GM18909 (cell line): ENCODE results near the gene ADAMTS2.
"Not testable (repeated sequence)": the region's sequence is repeated elsewhere in the genome, so short reads cannot be mapped to it uniquely, and the experiment has no call there.

Source experiments
- ATAC-seq: cut with Tn5 transposase; IDR thresholded peaks from one replicate; pipeline ENCODE4 v1.9.1; 2021; ENCODE audit warnings: mild to moderate bottlenecking; ENCODE audit not compliant: unreplicated experiment, poor library complexity

The ADAMTS2 gene

GRCh38 chr5:179328291-179328690 is 17.0 kb downstream of the ADAMTS2 start:
- ATAC-seq, result no peak

- ATAC-seq, result no peak
These were observed 18.1 kb downstream of the ADAMTS2 start for GRCh38 chr5:179327021-179327735.

DNA sequence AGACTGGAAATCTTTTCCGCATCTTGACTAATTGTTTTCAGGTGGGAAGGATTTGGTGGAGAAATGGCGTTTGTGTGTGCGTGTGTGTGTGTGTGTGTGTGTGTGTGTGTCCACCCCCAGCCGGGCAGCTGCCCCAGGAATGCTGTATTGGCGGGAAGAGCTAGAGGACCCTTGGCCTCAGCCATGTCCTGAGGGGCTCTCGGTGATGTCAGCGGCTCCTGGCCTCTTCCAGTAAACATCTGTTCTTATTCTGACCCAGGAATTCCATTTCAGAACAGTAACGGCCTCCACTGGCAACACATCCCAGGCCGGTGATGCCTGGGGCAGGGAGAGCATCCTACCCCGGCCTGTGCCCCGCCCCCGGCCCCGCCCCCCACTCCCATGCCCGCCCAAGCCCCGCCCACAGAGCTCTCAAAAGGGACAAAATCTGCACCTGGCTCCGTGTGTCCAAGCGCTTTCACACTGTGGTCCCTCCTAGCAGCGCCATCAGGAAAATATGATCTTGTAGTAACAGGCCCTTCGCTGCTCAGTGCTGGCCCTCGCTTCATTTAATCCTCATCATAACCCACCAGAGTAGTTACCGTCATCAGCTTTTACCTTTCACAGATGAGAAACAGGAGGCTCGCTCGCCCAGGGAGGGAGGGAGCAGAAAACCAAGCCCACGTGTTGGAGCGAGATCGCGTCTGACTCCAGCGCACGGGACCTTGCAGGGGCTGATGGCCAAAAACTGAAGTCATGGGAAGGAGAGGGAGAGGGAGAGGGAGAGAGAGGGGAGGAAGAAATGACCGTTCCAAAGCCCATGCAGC is 18.9 kb downstream of the ADAMTS2 start:
- ATAC-seq, result no peak

- ATAC-seq, result no peak
These were observed 19.8 kb downstream of the ADAMTS2 start for GRCh38 chr5:179325296-179326031.

- no peak for ATAC-seq
These were observed 20.4 kb downstream of the ADAMTS2 start for GRCh38 chr5:179324760-179325295.

DNA sequence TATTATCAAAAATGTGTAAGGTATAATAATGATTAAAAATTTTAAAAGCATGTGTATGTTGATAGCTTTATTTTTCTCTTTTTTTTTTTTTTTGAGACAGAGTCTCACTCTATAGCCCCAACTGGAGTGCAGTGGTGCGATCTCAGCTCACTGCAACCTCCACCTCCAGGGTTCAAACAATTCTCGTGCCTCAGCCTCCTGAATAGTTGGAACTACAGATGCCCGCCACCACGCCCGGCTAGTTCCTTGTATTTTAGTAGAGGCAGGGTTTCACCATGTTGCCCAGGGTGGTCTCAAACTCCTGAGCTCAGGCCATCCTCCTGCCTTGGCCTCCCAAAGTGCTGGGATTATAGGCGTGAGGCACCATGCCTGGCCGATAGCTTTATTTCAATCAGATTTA is 20.9 kb downstream of the ADAMTS2 start:
- ATAC-seq, result not testable (repeated sequence)

GRCh38 chr5:179323026-179323870 is 22.0 kb downstream of the ADAMTS2 start:
- ATAC-seq, result no peak

- ATAC-seq, result no peak
These were observed 22.9 kb downstream of the ADAMTS2 start for GRCh38 chr5:179322071-179323025.

- ATAC-seq, result no peak
These were observed 23.9 kb downstream of the ADAMTS2 start for GRCh38 chr5:179321206-179321987.

DNA sequence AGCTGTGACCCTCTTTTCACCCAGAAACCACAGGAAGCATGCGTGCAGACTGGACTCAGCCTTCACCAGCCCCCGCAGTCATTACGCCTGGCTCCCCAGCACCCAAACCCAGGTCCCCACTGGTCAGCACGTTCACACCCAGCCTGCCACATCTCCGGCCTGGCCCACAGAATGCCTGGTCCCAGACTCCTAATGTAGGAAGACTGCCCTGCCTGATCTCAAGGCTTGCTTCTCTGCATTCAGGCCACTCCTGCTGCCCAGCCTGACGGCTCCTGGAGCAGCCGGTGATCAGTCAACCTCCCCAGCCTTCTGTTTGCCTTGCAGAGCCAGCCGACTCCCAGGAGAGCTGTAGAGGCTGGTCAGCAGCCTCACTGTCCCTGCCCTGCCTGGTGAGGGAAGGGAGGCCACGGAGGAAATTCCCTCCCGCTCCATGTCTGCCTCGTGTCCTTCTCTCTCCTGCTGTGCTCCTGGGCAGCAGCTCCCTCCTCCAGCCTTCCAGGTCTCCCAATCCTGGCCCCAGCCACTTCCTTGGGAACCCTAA is 25.4 kb downstream of the ADAMTS2 start:
- ATAC-seq, result no peak

GRCh38 chr5:179319123-179319522 is 26.1 kb downstream of the ADAMTS2 start:
- no peak for ATAC-seq

DNA sequence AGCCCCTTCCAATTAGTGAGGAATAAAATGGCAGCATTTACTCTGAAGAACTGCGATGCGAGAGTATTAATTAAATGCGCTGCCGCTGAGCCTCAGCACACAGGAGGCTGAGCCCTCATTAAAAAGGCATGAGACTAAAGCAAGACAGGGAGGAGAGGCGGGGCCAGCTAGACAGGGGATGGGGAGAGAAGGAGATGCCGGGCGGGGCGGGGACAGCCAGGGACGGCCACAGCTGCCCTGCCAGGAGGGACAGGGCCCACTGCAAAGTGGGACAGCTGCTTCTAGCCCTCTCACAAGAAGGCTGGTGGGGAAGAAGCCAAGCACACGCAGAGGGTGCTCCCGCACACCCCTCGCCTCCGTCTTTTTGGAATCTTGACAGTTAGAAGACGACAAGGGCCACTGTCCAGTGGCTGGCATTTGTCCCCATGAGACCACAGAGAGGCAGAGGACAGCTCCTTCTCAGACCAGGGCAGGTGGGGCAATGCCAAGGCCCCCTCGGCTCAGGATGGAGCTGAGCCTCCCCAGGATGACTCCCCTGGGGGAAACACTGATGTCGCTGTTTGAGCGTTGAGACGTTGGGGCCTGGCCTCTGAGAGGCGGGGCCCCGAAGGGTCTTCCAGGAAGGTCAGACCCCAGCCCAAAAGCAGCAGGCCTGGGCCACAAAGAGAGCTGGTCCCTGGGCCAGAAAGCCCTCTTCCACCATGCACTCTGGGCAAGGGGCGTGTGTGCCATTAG is 26.9 kb downstream of the ADAMTS2 start:
- no peak for ATAC-seq

DNA sequence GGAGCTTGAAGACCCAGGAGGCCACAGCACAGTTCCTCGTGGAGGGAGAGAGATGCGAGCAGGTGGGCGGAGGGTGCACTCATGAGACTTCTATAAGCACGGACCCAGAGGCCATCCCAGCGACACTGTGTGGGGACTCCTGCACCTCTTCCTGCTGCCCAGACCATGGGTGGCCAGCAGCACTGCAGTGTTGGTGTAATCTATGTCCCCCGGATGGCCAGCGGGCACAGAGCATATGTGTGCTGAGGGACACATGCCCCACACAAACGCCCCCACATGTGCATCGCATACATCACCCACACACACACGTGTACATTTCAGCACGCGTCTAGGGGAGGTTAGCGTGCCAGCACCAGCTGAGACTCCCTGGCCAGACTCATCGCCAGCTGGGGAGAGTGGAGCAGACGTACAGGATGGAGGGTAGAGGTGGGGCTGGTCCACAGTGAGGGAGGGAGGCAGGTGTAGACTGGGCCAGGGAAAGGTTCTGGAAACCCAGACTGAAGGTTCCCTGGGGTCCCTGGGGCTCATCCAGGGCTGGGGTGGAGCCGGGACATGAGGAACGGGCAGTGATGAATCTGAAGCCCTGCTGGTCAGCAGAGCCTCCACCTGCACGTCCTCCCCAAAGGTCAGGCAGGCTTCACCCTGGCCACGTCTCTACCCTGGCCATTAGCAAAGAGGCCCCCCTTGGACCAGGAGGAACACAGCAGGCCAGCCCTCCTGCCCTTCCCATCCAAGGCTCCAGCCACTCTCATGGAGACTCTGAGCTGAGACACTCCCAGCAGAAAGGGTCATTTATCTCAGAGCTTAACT is 27.6 kb downstream of the ADAMTS2 start:
- no peak for ATAC-seq

- no peak for ATAC-seq
These were observed 28.3 kb downstream of the ADAMTS2 start for GRCh38 chr5:179316982-179317381.

GRCh38 chr5:179316111-179316551 is 29.1 kb downstream of the ADAMTS2 start:
- ATAC-seq, result no peak

DNA sequence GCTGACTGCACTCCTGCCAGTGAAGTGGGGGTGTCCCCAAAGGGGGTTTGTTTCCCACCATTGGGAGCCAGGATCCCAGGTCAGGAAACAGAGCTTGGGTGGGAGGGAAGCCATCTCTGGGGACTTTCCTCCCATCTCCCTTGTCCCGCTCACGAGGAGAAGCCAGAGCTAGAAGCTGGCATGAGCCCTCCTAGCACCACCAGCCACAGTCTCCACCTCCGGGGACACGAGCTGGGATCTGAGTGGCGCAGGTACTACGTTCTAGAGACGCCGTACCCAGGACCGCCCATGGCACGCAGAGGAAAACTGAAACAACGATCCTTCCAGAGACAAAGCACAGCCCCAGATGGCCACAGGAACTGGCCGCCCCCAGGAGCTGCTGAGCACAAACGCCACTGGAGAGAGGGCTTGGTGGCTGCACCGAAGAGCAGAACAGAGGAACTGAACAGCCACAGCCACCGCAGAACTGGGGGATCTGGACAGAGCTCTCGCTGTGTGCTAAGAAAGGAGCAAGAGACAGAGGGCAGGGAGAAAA is 29.8 kb downstream of the ADAMTS2 start:
- no peak for ATAC-seq
